PC-9 (cell line): ENCODE measurements around the gene SLITRK5. TPM values are rescaled to one million over a fixed set of nuclear protein-coding genes. Genes with fewer than 3 reads are reported as not detected.

Experiments
- BruUV-seq: library from RNA; stranded (reverse); fragments of 400-500 nt; replicated peaks from 2 replicates; lab custom pipeline; 2021; lab: Mats Ljungman, UMichigan
- CTCF ChIA-PET: fragments of 300-600 bp; sonication (Branson Sonifier 250); formaldehyde crosslinking; loops from one replicate; lab custom pipeline; 2022; ENCODE audit warnings: antibody characterized with exemption; lab: Charles Lee
- POLR2A ChIA-PET: fragments of 300-600 bp; sonication (Branson Sonifier 250); formaldehyde crosslinking; loops from one replicate; lab custom pipeline; 2022; ENCODE audit warnings: antibody characterized with exemption; ENCODE audit not compliant: unreplicated experiment; lab: Charles Lee
- DNase-seq, 2 experiments: peaks; one replicate each; pipeline versions ENCODE4 v3.0.0 to v3.0.0-alpha.2; 2015 to 2022; ENCODE audit warnings: mixed read lengths in 1 of 2
- H2AFZ ChIP-seq: fragments of 200-600 bp; sonication (generic); 2 replicates; pipeline ENCODE4 v1.8.1; 2017; ENCODE audit warnings: antibody characterized with exemption
- H3F3A ChIP-seq: fragments of 200-600 bp; sonication (generic); 2 replicates; pipeline ENCODE4 v1.8.1; 2017; ENCODE audit warnings: antibody characterized with exemption, mild to moderate bottlenecking, low read depth; ENCODE audit not compliant: insufficient read depth
- H3K27ac ChIP-seq: fragments of 200-600 bp; sonication (generic); 2 replicates; pipeline ENCODE4 v1.6.1; 2016; ENCODE audit warnings: mixed run types
- H3K27me3 ChIP-seq: fragments of 200-600 bp; sonication (generic); 2 replicates; pipeline ENCODE4 v1.6.1; 2016; ENCODE audit warnings: low read depth, mixed run types; ENCODE audit not compliant: insufficient read depth
- H3K36me3 ChIP-seq: fragments of 200-600 bp; sonication (generic); 2 replicates; pipeline ENCODE4 v1.6.1; 2016; ENCODE audit warnings: low read depth, mixed run types
- H3K4me1 ChIP-seq: fragments of 200-600 bp; sonication (generic); replicated peaks from 2 replicates; pipeline ENCODE4 v1.6.1; 2016; ENCODE audit warnings: mixed run types; ENCODE audit not compliant: insufficient read depth
- H3K4me2 ChIP-seq: fragments of 200-600 bp; sonication (generic); 2 replicates; pipeline ENCODE4 v1.6.1; 2017; ENCODE audit warnings: mixed run types
- H3K4me3 ChIP-seq: fragments of 200-600 bp; sonication (generic); 2 replicates; pipeline ENCODE4 v1.6.1; 2016; ENCODE audit warnings: mixed run types
- H3K79me2 ChIP-seq: fragments of 200-600 bp; sonication (generic); 2 replicates; pipeline ENCODE4 v1.6.1; 2017; ENCODE audit warnings: low read depth, mixed run types
- H3K9me2 ChIP-seq: fragments of 200-600 bp; sonication (generic); 2 replicates; pipeline ENCODE4 v1.8.1; 2017; ENCODE audit warnings: mild to moderate bottlenecking; ENCODE audit not compliant: insufficient read depth
- H3K9me3 ChIP-seq: fragments of 200-600 bp; sonication (generic); 2 replicates; pipeline ENCODE4 v1.8.1; 2016; ENCODE audit warnings: low read depth; ENCODE audit not compliant: insufficient read depth
- H4K20me1 ChIP-seq: fragments of 200-600 bp; sonication (generic); 2 replicates; pipeline ENCODE4 v1.8.1; 2017; ENCODE audit not compliant: insufficient read depth
- EZH2 ChIP-seq: fragments of 200-600 bp; sonication (generic); IDR thresholded peaks from 2 replicates; pipeline ENCODE4 v1.8.0; 2017; ENCODE audit warnings: antibody characterized with exemption, low read depth
- intact Hi-C: fragments of 100-400 bp; cut with micrococcal nuclease; formaldehyde crosslinking; loops from one replicate; pipeline ENCODE4 v1.10.0; 2022; ENCODE audit not compliant: unreplicated experiment
- total RNA-seq: library from RNA; stranded (reverse); gene quantifications from 2 replicates; pipeline ENCODE4 v1.2.3, GENCODE V29; 2021
- TF ChIP-seq, protein P1 (sequence below): fragments of 200-600 bp; sonication (generic); conservative IDR thresholded peaks from 2 replicates; pipeline ENCODE4 v1.6.1; 2017; ENCODE audit warnings: mixed run types, antibody characterized with exemption, mild to moderate bottlenecking, moderate library complexity

SLITRK5 gene
- total RNA-seq, 1 experiment from 2014 or later, result 0.20 TPM

DNA sequence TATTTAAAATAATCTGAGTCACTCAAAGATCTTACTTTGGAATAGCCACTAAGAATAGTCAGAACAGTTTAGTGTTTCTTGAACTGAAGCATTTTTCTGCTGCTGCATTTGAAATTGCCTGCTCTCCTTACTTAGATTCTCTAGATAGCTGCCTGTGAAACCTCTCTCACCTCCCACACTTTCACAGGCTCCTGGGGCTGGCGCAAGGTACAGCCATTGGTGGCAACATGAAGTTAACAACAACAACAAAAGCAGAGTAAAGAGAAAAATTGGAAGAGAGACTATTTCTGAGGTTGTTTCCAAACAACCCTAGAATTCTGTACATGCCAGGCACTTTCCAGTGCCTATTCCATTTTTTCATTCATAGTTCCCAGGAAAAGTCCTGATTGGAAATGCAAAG, 25.3 kb downstream of the SLITRK5 start:
- Histone ChIP-seq H3K4me3 (no peak overlapping the region), H3K4me2 (no peak overlapping the region), H4K20me1 (no peaks in the 10 kb centered on the region), H3K36me3 (no peaks in the 10 kb centered on the region), H3K27ac (no peak overlapping the region), H3K4me1 (no peaks in the 10 kb centered on the region), H2AFZ (no peak overlapping the region), H3K9me2 (no peaks in the 10 kb centered on the region; the same call in 1 of the 2 replicates), H3K9me3 (no peaks in the 10 kb centered on the region), H3K79me2 (no peaks in the 10 kb centered on the region), H3F3A (no peaks in the 10 kb centered on the region), H3K27me3 (no peaks in the 10 kb centered on the region)
- POLR2A ChIA-PET, result no interaction called here
- TF ChIP-seq, protein P1, sequence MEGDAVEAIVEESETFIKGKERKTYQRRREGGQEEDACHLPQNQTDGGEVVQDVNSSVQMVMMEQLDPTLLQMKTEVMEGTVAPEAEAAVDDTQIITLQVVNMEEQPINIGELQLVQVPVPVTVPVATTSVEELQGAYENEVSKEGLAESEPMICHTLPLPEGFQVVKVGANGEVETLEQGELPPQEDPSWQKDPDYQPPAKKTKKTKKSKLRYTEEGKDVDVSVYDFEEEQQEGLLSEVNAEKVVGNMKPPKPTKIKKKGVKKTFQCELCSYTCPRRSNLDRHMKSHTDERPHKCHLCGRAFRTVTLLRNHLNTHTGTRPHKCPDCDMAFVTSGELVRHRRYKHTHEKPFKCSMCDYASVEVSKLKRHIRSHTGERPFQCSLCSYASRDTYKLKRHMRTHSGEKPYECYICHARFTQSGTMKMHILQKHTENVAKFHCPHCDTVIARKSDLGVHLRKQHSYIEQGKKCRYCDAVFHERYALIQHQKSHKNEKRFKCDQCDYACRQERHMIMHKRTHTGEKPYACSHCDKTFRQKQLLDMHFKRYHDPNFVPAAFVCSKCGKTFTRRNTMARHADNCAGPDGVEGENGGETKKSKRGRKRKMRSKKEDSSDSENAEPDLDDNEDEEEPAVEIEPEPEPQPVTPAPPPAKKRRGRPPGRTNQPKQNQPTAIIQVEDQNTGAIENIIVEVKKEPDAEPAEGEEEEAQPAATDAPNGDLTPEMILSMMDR, result no peak
- no peak for TF ChIP-seq EZH2
- BruUV-seq, result no TSS peak
- DNase-seq, result no peak
- CTCF ChIA-PET, result no interaction called here
- intact Hi-C loops, result loop anchor here (5.0 kb wide), 1 partner anchor 1301 kb away; no protein-coding TSS in a partner anchor

DNA sequence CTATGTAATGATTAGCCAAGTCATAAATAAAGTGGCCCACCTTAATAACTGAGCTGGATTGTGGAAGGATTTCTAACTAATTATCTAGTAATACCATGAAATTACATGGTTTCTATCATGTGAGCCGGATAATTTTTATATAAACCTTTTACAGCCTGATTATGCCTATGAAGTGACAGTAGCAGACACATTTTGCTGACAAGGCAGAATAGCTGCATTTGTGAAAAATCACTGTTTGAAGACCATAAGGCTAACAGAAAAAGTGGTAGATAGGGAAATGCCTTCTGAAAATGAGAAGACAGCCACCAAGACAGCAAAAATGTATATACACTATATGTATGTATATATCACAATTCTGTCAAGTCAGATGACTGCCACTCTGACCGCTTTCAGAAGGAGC, 27.1 kb downstream of the SLITRK5 start:
- Histone ChIP-seq H3K36me3 (no peaks in the 10 kb centered on the region), H3K9me2 (no peaks in the 10 kb centered on the region; the same call in 1 of the 2 replicates), H3F3A (no peaks in the 10 kb centered on the region), H3K4me3 (no peak overlapping the region), H3K4me2 (no peak overlapping the region), H3K4me1 (no peaks in the 10 kb centered on the region), H2AFZ (no peak overlapping the region), H3K27ac (no peak overlapping the region), H4K20me1 (no peaks in the 10 kb centered on the region), H3K27me3 (no peaks in the 10 kb centered on the region), H3K79me2 (no peaks in the 10 kb centered on the region), H3K9me3 (no peaks in the 10 kb centered on the region)
- no peak for TF ChIP-seq EZH2
- TF ChIP-seq, protein P1, result no peak
- intact Hi-C loops, result loop anchor here (5.0 kb wide), 1 partner anchor 1299 kb away; no protein-coding TSS in a partner anchor
- BruUV-seq, result no TSS peak
- CTCF ChIA-PET, result no interaction called here
- no peak for DNase-seq
- POLR2A ChIA-PET, result no interaction called here

DNA sequence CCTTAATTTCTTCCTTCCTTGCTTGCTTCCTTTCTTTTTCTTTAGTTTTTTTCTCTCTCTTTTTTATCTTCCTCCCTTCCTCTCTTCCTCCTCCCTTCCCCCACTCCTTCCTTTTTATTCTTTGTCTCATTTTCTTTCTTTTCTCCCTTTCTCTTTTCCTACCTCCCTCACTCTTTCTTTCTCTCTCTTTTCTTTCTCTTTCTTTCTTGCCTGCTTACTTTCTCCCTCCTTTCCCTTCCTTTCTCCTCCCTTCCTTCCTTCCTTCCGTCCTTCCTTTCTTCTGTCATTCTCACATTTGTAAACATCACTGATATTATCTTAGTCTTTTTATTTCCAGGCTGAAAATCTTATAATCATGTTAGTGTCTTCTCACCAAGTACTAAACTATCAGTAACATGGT, 38.8 kb downstream of the SLITRK5 start:
- Histone ChIP-seq H3K9me2 (no peaks in the 10 kb centered on the region), H2AFZ (no peak overlapping the region), H3K9me3 (no peaks in the 10 kb centered on the region), H3F3A (no peaks in the 10 kb centered on the region), H3K4me3 (no peak overlapping the region), H3K27ac (no peak overlapping the region), H3K79me2 (no peaks in the 10 kb centered on the region), H3K4me1 (no peaks in the 10 kb centered on the region), H3K4me2 (no peak overlapping the region), H3K36me3 (no peaks in the 10 kb centered on the region), H3K27me3 (no peaks in the 10 kb centered on the region), H4K20me1 (no peaks in the 10 kb centered on the region)
- CTCF ChIA-PET, result no interaction called here
- intact Hi-C loops, result no loop called here
- DNase-seq, result no peak
- TF ChIP-seq, protein P1, result no peak
- TF ChIP-seq EZH2, result no peak
- POLR2A ChIA-PET, result no interaction called here
- no TSS peak for BruUV-seq
